ES-I3 (cell line): ENCODE data around the gene OSTN.
"Not testable (repeated sequence)": the region's sequence is repeated elsewhere in the genome, so short reads cannot be mapped to it uniquely, and the experiment has no call there.

Source experiments
- H3K36me3 ChIP-seq: 2 replicates; pipeline ENCODE4 v1.6.1; 2013; ENCODE audit warnings: mild to moderate bottlenecking, low read length, control low read depth, moderate library complexity; ENCODE audit not compliant: insufficient read depth
- H3K4me1 ChIP-seq: 2 replicates; pipeline ENCODE4 v1.6.1; 2013; ENCODE audit warnings: mild to moderate bottlenecking, control low read depth, low read length; ENCODE audit not compliant: insufficient read depth
- H3K9ac ChIP-seq: 2 replicates; pipeline ENCODE4 v1.6.1; 2013; ENCODE audit warnings: low read depth, mild to moderate bottlenecking, low read length, moderate library complexity
- H3K9me3 ChIP-seq: 2 replicates; pipeline ENCODE4 v1.6.1; 2013; ENCODE audit warnings: mild to moderate bottlenecking, low read length, moderate library complexity; ENCODE audit not compliant: control insufficient read depth, insufficient read depth

Gene OSTN

GRCh38 chr3:191198932-191199331 lies at the start of gene OSTN:
OSTN (plus strand) TSS chr3:191199241; CDS start chr3:191212533, 13,292 bp downstream.
- no peaks in the 10 kb centered on the region for H3K9me3 ChIP-seq
- H3K36me3 ChIP-seq, result no peaks in the 10 kb centered on the region
- H3K4me1 ChIP-seq, result no peaks in the 10 kb centered on the region
- H3K9ac ChIP-seq, result no peak within 1 kb of the TSS

GRCh38 chr3:191151653-191152052 lies 47.4 kb upstream of the OSTN start:
- Histone ChIP-seq H3K9ac (no peak overlapping the region), H3K36me3 (no peaks in the 10 kb centered on the region), H3K9me3 (peaks cover 2% of the 10 kb centered on the region; the same call in 1 of the 2 replicates), H3K4me1 (no peaks in the 10 kb centered on the region)

GRCh38 chr3:191154827-191155226 lies 44.2 kb upstream of the OSTN start:
- Histone ChIP-seq H3K36me3 (no peaks in the 10 kb centered on the region), H3K9me3 (peaks cover 2% of the 10 kb centered on the region; the same call in 1 of the 2 replicates), H3K9ac (no peak overlapping the region), H3K4me1 (no peaks in the 10 kb centered on the region)

DNA sequence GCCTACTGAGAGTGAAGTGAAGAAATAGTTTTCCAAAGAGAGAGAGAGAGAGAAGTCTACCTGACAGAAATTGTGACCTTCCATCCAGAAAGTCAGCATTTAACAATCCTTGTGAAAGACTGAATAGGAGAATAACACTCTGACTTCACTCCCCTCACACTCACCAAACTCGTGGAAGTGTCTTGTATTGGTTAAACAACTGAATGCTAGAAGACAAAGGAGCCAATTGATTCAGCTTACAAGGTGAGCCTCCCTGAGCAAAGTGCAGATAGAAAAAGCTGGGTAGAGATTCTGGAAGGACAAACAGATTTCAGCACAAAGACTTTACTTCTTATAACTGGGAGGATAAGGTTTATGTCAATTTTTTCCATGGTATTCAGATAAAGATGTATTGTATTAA lies 40.8 kb upstream of the OSTN start:
- H3K4me1 ChIP-seq, result no peaks in the 10 kb centered on the region
- no peaks in the 10 kb centered on the region for H3K36me3 ChIP-seq
- H3K9ac ChIP-seq, result no peak overlapping the region
- peaks cover 2% of the 10 kb centered on the region; the same call in 1 of the 2 replicates for H3K9me3 ChIP-seq

DNA sequence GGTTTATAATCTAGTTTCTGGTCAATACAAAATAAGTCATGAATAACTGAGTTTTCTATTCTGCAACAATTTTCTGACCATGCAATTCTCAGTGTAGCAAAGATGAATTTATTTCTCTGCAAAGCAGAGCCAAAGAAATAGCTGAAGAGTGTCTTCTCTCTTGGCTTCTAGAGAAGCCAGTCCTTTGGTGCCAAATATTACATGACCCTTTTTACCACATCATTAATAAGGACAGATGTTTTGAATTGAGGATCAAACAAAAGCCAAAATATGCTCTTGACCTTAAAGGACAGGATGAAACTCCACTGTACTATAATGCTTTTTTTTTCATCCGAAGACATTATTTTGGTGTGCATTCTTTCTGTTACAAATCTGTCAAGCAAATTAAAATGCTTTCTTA lies 40.2 kb upstream of the OSTN start:
- H3K36me3 ChIP-seq, result no peaks in the 10 kb centered on the region
- 0 out of 2 replicates have a peak, but pooled peaks cover 2% of the 10 kb centered on the region for H3K9me3 ChIP-seq
- H3K4me1 ChIP-seq, result no peaks in the 10 kb centered on the region
- no peak overlapping the region for H3K9ac ChIP-seq

DNA sequence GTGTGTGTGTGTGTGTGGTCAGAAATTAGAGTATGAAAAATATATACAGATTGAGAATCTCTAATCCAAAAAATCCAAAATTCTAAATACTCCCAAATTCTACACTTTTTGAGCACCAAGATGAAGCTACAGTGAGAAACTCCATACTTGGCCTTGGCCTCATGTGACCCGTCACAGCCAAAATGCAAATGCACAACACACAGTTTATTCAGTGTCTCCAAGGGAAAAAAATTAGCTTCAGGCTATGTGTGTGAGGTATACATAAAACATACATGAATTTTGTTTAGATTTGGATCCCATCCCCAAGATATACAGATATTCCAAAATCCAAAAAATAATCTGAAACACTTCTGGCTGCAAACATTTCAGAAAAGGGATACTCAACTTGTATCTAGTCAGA lies 33.2 kb upstream of the OSTN start:
- H3K9ac ChIP-seq, result no peak overlapping the region
- no peaks in the 10 kb centered on the region for H3K36me3 ChIP-seq
- no peaks in the 10 kb centered on the region for H3K4me1 ChIP-seq
- H3K9me3 ChIP-seq, result no peaks in the 10 kb centered on the region

- no peaks in the 10 kb centered on the region for H3K4me1 ChIP-seq
- no peak overlapping the region for H3K9ac ChIP-seq
- H3K9me3 ChIP-seq, result no peaks in the 10 kb centered on the region
- no peaks in the 10 kb centered on the region for H3K36me3 ChIP-seq
Observed at GRCh38 chr3:191166368-191166767, 32.7 kb upstream of the OSTN start.

GRCh38 chr3:191169566-191169965 lies 29.5 kb upstream of the OSTN start:
- Histone ChIP-seq H3K36me3 (no peaks in the 10 kb centered on the region), H3K4me1 (no peaks in the 10 kb centered on the region), H3K9ac (no peak overlapping the region), H3K9me3 (no peaks in the 10 kb centered on the region)

DNA sequence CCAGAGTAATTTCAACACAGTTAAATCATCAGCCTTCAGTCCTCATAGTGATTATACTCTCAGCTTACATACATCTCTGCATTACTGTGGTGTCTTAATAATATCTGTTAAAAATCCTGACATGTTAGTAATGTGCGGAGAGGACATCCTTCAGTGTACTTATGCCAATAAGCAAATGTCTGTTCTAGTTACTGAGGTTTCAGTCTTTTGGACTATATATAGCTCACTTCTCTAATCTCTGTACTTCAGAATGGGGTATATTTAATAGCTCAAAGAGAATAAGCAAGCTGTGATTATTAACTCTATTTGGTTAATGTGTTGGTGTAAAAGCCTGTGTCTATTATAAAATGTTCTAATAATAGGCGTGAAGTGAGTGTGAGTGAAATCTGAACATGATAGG lies 28.9 kb upstream of the OSTN start:
- no peaks in the 10 kb centered on the region for H3K4me1 ChIP-seq
- no peaks in the 10 kb centered on the region for H3K36me3 ChIP-seq
- no peaks in the 10 kb centered on the region for H3K9me3 ChIP-seq
- H3K9ac ChIP-seq, result no peak overlapping the region

GRCh38 chr3:191175102-191175501 lies 23.9 kb upstream of the OSTN start:
- no peaks in the 10 kb centered on the region for H3K9me3 ChIP-seq
- H3K4me1 ChIP-seq, result no peaks in the 10 kb centered on the region
- H3K9ac ChIP-seq, result no peak overlapping the region
- H3K36me3 ChIP-seq, result no peaks in the 10 kb centered on the region

DNA sequence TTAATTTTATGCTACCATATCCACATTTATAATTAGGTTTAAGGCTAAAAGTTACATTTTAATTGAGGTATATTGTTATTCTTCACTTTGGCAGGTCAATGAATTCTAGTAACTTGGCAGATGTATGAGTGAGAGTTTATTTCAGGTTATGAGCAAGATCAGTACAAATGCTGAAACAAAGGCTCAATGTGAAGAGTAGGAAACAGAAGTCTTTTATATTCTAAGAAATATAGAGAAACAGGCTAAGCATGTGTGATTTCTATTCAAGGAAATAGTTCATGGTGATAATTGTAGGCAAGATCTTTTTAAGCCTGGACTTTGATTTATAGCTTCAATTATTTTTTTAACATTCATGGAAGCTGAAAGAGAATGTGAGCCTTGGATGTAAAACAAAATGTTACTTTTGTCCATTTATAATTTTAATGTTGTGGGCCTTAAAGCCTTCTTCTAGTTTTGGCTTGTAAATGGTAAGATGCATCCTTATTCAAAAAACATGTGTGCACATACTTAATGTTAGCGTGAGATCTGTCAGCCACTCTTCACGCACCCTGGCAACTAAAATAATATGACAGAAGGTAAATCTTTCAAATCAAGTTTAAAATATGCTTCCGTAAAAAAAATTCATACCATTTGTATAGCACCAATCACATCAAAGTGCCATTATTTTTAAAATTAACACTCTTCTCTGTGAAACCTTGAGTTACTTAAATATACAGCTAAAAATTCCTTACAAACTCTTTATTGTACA lies 22.8 kb upstream of the OSTN start:
- H3K9me3 ChIP-seq, result no peaks in the 10 kb centered on the region
- H3K9ac ChIP-seq, result no peak overlapping the region
- H3K4me1 ChIP-seq, result no peaks in the 10 kb centered on the region
- H3K36me3 ChIP-seq, result no peaks in the 10 kb centered on the region

- not testable (repeated sequence) for H3K9me3 ChIP-seq, H3K36me3 ChIP-seq, H3K9ac ChIP-seq, H3K4me1 ChIP-seq
Observed at GRCh38 chr3:191185382-191185781, 13.7 kb upstream of the OSTN start.

DNA sequence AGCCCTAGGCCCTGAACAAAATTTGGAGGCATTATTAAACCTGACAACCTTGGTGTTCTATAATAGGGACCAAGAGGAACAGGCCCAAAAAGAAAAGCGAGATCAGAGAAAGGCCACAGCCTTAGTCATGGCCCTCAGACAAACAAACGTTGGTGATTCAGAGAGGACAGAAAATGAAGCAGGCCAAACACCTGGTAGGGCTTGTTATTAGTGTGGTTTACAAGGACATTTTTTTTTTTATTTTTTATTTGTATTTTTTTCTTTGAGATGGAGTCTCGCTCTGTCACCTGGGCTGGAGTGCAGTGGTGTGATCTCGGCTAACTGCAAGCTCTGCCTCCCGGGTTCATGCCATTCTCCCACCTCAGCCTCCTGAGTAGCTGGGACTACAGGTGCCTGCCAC lies 10.8 kb upstream of the OSTN start:
- not testable (repeated sequence) for H3K9me3 ChIP-seq, H3K4me1 ChIP-seq, H3K9ac ChIP-seq, H3K36me3 ChIP-seq

DNA sequence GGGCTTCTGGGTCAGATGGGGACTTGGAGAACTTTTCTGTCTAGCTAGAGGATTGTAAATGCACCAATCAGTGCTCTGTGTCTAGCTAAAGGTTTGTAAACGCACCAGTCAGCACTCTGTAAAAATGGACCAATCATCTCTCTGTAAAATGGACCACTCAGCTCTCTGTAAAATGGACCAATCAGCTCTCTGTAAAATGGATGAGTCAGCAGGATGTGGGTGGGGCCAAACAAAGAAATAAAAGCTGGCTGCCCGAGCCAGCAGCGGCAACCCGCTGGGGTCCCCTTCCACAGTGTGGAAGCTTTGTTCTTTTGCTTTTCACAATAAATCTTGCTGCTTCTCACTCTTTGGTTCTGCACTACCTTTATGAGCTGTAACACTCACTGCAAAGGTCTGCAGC lies 6.8 kb upstream of the OSTN start:
- not testable (repeated sequence) for H3K9ac ChIP-seq, H3K9me3 ChIP-seq, H3K4me1 ChIP-seq, H3K36me3 ChIP-seq

GRCh38 chr3:191192941-191193340 lies 6.1 kb upstream of the OSTN start:
- Histone ChIP-seq H3K9ac (no peak overlapping the region), H3K9me3 (no peaks in the 10 kb centered on the region), H3K36me3 (no peaks in the 10 kb centered on the region), H3K4me1 (no peaks in the 10 kb centered on the region)
